Motor neuron (in vitro differentiated cells): ENCODE measurements around the gene ZCCHC4. TPM values are rescaled to one million over a fixed set of nuclear protein-coding genes. Genes with fewer than 3 reads are reported as not detected.
A peak's percentile ranks its signal among the peaks of the same experiment; 100 is the strongest.
"Not testable (repeated sequence)": the region's sequence is repeated elsewhere in the genome, so short reads cannot be mapped to it uniquely, and the experiment has no call there.

Experiments used
- ATAC-seq, 8 experiments: fragments of 200-7000 bp; cut with Tn5 transposase; replicated peaks in 6 of 8; 2 replicates each; pipeline ENCODE4 v1.8.0; 2021; ENCODE audit warnings: mild to moderate bottlenecking in 8 of 8, moderate library complexity in 8 of 8
- H3K27ac ChIP-seq, 2 donors: fragments of 250-450 bp; sonication (Bioruptor Pico); 2 replicates each; pipeline ENCODE4 v1.9.0; 2021; ENCODE audit warnings: antibody characterized with exemption in 2 of 2, mild to moderate bottlenecking in 2 of 2, moderate library complexity in 1 of 2
- H3K4me1 ChIP-seq, 2 donors: fragments of 250-450 bp; sonication (Bioruptor Pico); replicated peaks in 1 of 2; 2 replicates each; pipeline ENCODE4 v1.6.1; 2021; ENCODE audit warnings: antibody characterized with exemption in 2 of 2, mild to moderate bottlenecking in 2 of 2, moderate library complexity in 1 of 2
- H3K4me3 ChIP-seq, 5 donors: fragments of 250-450 bp; sonication (Bioruptor Pico); 2 replicates each; pipeline ENCODE4 v1.9.0; 2021; ENCODE audit warnings: antibody characterized with exemption in 5 of 5, mild to moderate bottlenecking in 5 of 5, moderate library complexity in 4 of 5
- whole genome bisulfite sequencing, 10 experiments: fragments of 450-650 bp; shearing (Covaris generic); methylation state at CpG; one replicate each; pipeline ENCODE4 v1.0.0; 2022; 5-methylcytosine and 5-hydroxymethylcytosine counted together
- in situ Hi-C, 9 experiments: fragments of 400-800 bp; cut with MboI; loops; one replicate each; pipeline ENCODE4 v1.15.0; 2021; ENCODE audit warnings: low sequenced_read_pairs in 9 of 9, low pct_unique_long_range_greater_than_20kb in 2 of 9; ENCODE audit not compliant: unreplicated experiment in 9 of 9
- total RNA-seq, 8 experiments: library from RNA; unstranded; fragments of 300-600 nt; gene quantifications; 2 replicates each; pipeline versions ENCODE4 v1.2.3 to v1.2.4, GENCODE V29; 2022

ZCCHC4 gene
- total RNA-seq, 8 experiments from 2014 or later: 7.0 to 15.8 (median 8.8) TPM

DNA sequence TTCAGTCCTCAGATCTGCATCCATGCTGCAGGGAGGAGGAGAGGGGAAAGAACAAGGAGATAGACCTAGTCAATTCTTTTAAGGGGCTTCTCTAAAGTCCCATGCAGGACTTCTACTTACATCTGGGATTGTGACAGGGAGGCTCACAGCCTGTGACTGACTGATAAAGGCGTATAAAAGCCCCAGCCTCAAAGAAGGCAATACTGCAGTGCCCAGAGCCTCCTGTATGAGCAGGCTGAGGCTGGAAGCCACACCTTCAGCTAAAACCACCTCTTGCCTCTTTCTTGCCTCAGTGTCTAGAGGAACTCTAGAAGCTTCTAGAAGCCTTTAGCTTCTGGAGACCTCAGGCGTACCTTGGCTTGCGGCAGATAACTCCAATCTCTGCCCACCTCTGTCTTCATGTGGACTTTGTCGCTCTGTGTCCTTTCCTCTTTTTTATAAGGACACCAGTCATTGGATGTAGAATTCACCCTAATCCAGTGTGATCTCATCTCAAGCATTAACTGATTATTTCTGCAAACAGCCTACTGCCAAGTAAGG, 6.0 kb upstream of the ZCCHC4 start:
- in situ Hi-C loops: no loop called here
- no peak for ATAC-seq
- H3K4me3 ChIP-seq: no peak overlapping the region
- no peak overlapping the region for H3K27ac ChIP-seq
- H3K4me1 ChIP-seq: no peaks in the 10 kb centered on the region
- 48 to 100% (median 76%) methylated on average over 1 to 4 of the region's 4 CpGs; no CpG with 5 or more reads in 2 of the 10 experiments for WGBS, 10 experiments

DNA sequence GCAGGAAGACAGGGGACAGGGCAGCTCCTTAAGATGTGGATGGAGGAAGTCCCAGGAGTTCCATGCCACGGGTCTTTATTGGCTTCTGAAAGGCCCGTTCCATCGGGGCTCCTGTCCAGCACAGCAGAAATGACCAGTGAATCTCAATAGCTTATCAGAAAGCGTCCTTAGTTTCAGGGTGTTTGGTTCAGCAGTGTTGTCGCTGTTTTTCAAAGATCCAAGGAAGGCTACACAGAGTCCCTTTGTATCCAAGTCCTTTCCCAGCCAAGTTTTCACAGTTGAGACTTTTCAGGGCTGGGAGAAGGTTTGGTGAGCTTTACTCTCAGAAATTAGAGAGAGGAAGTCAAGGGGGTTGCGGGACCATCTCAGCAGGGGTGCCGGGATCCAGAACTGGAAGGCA, 5.0 kb upstream of the ZCCHC4 start:
- no peaks in the 10 kb centered on the region for H3K4me1 ChIP-seq
- no peak for ATAC-seq
- 68 to 100% (median 90%) methylated on average over 1 to 7 of the region's 7 CpGs; no CpG with 5 or more reads in 2 of the 10 experiments for WGBS, 10 experiments
- no peak overlapping the region for H3K27ac ChIP-seq
- no peak overlapping the region for H3K4me3 ChIP-seq
- in situ Hi-C loops: no loop called here

DNA sequence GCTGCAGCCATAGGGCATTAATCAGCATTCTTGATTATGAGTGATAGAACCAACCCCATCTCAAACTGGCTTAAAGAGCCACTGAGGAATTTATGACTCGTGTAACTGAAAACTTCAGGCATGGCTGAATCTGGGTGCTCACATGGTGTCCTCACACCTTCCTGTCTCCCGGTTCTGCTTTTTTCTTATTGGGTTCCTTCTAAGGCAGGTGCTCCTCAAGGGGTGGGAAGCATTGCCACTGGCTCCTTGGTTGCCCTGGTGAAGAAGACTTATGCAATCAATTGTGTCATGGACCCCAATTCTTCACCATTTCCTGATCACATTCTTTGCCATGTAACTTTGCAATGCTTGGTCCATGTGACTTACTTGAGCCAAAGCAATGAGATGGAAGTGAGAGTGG, 4.3 kb upstream of the ZCCHC4 start:
- 84 to 100% (median 100%) methylated on average over 1 to 2 of the region's 2 CpGs; no CpG with 5 or more reads in 6 of the 10 experiments for WGBS, 10 experiments
- peaks cover 0 to under 1% of the 10 kb centered on the region in 2 donors for H3K4me1 ChIP-seq
- no peak for ATAC-seq
- no peak overlapping the region for H3K4me3 ChIP-seq
- in situ Hi-C loops: no loop called here
- H3K27ac ChIP-seq: no peak overlapping the region

DNA sequence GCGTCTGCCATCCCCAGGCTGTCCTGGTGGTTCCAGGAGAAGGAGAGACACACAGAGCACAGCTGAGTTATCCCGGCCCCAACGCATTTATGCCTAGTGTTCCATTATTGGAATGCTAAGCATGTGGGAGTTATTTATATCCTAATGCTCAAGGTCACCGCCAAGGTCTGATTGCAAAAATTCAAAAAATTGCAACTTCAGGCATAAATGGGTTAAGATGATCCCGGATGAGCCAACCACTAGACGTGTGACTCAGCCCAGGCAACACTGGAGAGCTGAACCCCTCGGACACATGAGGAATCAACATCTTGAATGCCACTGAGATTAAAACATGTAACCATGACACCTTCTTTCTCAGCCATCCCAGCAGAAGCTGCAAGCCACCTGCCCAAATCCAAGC, 3.8 kb upstream of the ZCCHC4 start:
- Histone ChIP-seq H3K27ac (no peak overlapping the region), H3K4me1 (peaks cover 4% of the 10 kb centered on the region in 2 donors), H3K4me3 (no peak overlapping the region)
- no peak for ATAC-seq
- in situ Hi-C loops: no loop called here
- WGBS, 10 experiments: 13 to 96% (median 79%) methylated on average over 3 to 7 of the region's 7 CpGs; no CpG with 5 or more reads in 4 of the 10 experiments

DNA sequence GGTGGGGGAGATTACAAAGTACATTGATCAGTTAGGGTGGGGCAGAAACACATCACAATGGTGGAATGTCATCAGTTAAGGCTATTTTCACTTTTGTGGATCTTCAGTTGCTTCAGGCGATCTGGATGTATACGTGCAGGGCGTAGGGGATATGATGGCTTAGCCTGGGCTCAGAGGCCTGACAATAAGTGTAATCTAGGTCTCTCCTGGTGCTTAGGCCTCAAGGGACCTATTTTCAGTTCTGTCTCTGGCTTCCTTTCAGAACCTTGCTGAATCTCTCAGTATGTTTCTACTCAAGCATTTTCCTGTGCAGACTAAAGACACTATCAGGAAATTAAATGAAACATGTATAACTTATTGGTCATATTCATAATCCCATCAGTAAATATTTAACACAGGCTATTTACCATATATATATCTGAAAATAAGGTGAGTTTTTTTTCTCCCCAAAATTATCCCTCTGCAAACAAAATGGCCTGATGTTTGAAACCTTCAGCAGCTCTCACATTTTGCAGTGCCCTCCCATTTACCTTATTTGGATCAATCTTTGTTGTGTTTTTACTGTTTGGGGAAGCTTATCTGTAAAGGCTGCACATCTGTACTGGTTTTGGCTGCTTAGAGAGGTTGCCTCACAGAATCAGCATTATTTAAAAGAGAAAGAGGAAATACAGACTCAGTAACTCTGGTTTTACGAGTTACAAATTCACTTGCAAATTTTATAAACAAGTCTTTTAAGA, 2.3 kb upstream of the ZCCHC4 start:
- Histone ChIP-seq H3K4me1 (peaks cover 4 to 9% of the 10 kb centered on the region in 2 donors), H3K27ac (no peak overlapping the region), H3K4me3 (no peak overlapping the region)
- no peak for ATAC-seq
- in situ Hi-C loops: no loop called here
- 40 to 93% (median 84%) methylated on average over 1 to 4 of the region's 4 CpGs; no CpG with 5 or more reads in 4 of the 10 experiments for WGBS, 10 experiments

DNA sequence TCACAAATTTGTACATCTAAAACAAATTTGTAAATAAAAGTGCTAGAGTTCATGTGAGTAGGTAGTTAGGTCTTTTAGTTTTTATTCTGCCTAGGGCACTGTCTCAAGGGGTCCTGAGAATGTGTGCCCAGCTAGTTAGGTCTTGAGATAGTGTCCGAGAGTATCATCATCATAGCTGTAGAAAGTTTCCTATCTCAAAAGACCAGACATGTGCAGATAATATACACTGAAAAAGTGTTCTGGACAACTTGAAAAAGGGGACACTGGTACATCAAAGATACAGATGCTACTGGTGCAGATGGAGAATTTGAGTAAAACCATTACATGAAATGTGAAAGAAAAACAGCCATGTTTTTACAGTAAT, 1.8 kb upstream of the ZCCHC4 start:
- no peak overlapping the region for H3K27ac ChIP-seq
- no peak overlapping the region for H3K4me3 ChIP-seq
- peaks cover 4 to 9% of the 10 kb centered on the region in 2 donors for H3K4me1 ChIP-seq
- in situ Hi-C loops: no loop called here
- no peak for ATAC-seq
- 10 to 100% (median 83%) methylated on average over 1 of the region's 1 CpG; no CpG with 5 or more reads in 5 of the 10 experiments for WGBS, 10 experiments

DNA sequence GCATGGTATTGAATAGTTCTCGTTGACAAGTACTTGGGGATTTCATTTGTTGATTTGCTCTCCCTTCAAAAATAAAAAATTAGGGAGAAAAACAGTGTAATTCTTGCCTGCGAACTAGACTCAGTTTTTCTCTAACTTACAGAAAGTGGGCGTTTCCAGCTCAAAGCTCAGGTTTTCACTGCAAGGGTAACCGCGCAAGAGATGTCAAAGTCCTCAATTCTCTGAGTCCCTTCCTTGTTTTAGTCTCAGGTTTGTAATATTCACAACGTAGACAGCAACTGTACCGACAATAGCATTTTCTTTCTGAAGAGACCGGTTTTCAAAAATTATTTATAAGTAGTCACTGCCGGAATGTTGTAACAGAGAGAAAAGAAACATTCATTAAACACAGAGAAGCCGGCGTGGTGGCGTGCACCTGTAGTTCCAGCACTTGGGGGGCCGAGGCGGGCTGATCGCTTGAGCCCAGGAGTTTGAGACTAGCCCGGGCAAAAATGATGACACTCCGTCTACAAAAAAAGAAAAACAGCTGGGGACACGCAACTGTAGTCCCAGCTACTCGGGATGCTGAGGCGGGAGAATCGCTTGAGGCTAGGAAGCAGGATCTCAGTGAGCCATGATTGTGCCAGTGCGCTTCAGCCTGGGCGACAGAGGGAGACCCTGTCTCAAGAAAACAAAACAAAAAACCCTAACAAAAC, 774 bp downstream of the ZCCHC4 start:
- peak overlapping the region; percentile 58 to 96 (median 84) for H3K4me3 ChIP-seq
- ATAC-seq: peak in 2 of 8 experiments; percentile 4
- H3K4me1 ChIP-seq: peaks cover 4 to 9% of the 10 kb centered on the region in 2 donors
- 0 to 43% (median 13%) methylated on average over 5 to 22 of the region's 23 CpGs; no CpG with 5 or more reads in 1 of the 10 experiments for WGBS, 10 experiments
- in situ Hi-C loops: no loop called here
- H3K27ac ChIP-seq: peak overlapping the region; percentile 76 to 77

DNA sequence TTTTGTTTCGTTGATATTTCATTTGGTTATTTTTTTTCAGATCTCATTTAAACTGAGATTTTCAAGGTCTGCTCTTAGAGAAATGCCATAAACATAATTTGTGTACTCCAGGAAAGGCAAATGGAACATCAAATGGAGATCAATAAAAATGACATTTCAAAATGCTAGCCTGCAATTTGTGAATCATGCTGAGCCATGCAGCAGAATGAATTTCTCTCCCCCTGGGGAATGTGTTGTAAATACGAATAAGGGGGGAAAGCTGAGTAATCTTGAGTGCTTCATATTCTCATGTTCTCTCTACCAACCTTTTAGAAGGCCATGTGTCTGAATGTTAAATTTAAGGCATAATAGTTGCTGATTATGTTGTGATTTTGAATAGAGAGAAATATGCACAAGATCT, 7.8 kb downstream of the ZCCHC4 start:
- in situ Hi-C loops: no loop called here
- Histone ChIP-seq H3K27ac (no peak overlapping the region), H3K4me3 (no peak overlapping the region), H3K4me1 (peaks cover 0 to 10% of the 10 kb centered on the region in 2 donors)
- peak; percentile 45 to 86 (median 62) for ATAC-seq
- WGBS, 10 experiments: 15 to 100% (median 39%) methylated on average over 1 to 2 of the region's 2 CpGs

DNA sequence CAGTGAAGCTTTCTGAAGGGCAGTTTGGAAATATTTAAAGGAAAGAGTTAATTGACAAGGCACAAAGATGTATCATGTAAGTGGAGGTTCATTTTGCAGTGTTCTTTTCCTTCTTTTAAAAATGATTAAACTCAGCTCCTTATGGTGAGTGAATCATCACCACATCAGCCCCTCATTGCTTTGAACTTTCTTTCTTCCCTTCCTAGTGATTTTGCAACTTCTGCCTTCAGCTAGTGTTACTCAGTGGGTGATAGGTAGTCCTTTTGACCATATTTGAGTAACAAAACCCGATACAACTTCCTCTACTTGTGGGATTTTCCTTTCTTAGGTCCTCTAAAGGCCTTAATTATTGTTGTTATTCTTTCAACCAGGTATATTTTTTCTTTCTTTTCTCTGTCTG, 8.2 kb downstream of the ZCCHC4 start:
- Histone ChIP-seq H3K4me3 (no peak overlapping the region), H3K4me1 (peaks cover 0 to 10% of the 10 kb centered on the region in 2 donors), H3K27ac (no peak overlapping the region)
- peak in 6 of 8 experiments; percentile 12 to 88 (median 29) for ATAC-seq
- 5 to 90% (median 67%) methylated on average over 1 of the region's 1 CpG; no CpG with 5 or more reads in 1 of the 10 experiments for WGBS, 10 experiments
- in situ Hi-C loops: no loop called here

DNA sequence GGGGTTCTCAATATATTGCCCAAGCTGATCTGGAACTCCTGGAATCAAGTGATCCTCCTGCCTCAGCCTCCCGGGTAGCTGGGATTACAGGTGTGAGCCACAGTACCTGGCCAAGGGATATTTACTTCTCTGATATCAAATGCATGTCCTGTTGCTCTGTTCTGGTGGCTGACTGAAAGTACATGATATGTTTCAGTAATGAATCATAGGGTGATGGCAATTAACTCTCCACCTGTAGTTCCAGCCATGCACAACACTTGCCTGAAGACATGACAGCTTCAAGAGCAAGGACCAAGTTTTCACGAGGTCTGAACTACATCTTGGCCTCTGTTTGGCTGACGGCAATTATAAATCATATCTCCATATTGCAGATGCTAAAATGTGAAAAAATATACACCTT, 9.1 kb downstream of the ZCCHC4 start:
- ATAC-seq: no peak
- 69 to 100% (median 100%) methylated on average over 1 to 2 of the region's 3 CpGs; no CpG with 5 or more reads in 3 of the 10 experiments for WGBS, 10 experiments

DNA sequence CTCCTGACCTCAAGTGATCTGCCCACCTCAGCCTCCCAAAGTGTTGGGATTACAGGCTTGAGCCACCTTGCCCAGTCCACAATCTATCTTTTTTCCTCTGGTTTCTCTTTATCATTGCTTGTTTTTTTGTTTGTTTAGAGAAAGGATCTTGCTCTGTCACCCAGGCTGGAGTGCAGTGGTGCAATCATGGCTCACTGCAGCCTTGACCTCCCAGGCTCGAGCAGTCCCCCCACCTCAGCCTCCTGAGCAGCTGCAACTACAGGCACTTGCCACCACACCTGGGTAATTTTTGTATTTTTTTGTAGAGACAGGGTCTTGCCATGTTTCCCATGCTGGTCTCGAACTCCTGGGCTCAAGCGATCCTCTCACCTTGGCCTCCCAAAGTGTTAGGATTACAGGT, 15.9 kb downstream of the ZCCHC4 start:
- WGBS, 10 experiments: 80 to 100% (median 100%) methylated on average over 1 to 2 of the region's 3 CpGs; no CpG with 5 or more reads in 2 of the 10 experiments
- H3K27ac ChIP-seq, H3K4me3 ChIP-seq, in situ Hi-C loops, H3K4me1 ChIP-seq, ATAC-seq: not testable (repeated sequence)

More for the DNA sequence above, 9.1 kb downstream of the ZCCHC4 start:
- H3K4me1 ChIP-seq: peaks cover 0 to 10% of the 10 kb centered on the region in 2 donors
- no peak overlapping the region for H3K27ac ChIP-seq
- in situ Hi-C loops: no loop called here
- no peak overlapping the region for H3K4me3 ChIP-seq

DNA sequence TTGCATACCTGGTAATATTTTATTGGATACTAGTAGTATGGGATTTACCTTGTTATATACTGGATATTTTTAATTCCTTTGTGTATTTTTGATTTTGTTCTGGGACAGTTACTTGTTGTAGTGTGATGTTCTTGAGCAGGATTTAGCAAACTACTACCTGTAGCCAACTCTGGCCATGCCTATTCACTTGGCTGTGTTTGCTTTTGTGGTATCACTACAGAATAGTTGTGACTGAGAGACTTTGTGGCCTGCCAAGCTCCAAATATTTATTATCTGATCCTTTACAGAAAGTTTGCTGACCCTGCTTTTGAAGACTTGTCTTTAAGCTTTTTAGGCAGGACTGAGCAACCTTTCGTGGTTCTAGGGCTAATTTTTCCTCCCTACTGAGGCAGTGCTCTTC, 17.8 kb downstream of the ZCCHC4 start:
- ATAC-seq: no peak
- Histone ChIP-seq H3K27ac (no peak overlapping the region), H3K4me1 (no peaks in the 10 kb centered on the region), H3K4me3 (no peak overlapping the region)
- in situ Hi-C loops: no loop called here
- WGBS, 10 experiments: 71 to 100% (median 86%) methylated on average over 1 of the region's 1 CpG; no CpG with 5 or more reads in 5 of the 10 experiments
